Lower lobe of right lung (tissue), 2 donors: ENCODE data around the gene NLRP3. TPM values are rescaled to one million over a fixed set of nuclear protein-coding genes. Genes with fewer than 3 reads are reported as not detected.
A peak's percentile ranks its signal among the peaks of the same experiment; 100 is the strongest.

Source experiments
- ATAC-seq, 2 donors: fragments of 200-7000 bp; cut with Tn5 transposase; one replicate each; pipeline ENCODE4 v1.9.1; 2020 to 2022; ENCODE audit warnings: mild to moderate bottlenecking in 2 of 2, moderate library complexity in 2 of 2
- DNase-seq: peaks from one replicate; pipeline ENCODE4 v3.0.0-alpha.2; 2020
- H3K27ac ChIP-seq: fragments of 200-600 bp; one replicate; pipeline ENCODE4 v1.8.0; 2022
- H3K27me3 ChIP-seq: fragments of 200-600 bp; one replicate; pipeline ENCODE4 v1.8.0; 2022; ENCODE audit warnings: low read depth
- H3K36me3 ChIP-seq: fragments of 200-600 bp; one replicate; pipeline ENCODE4 v1.8.0; 2022; ENCODE audit warnings: mild to moderate bottlenecking
- H3K4me1 ChIP-seq: fragments of 200-600 bp; one replicate; pipeline ENCODE4 v1.8.0; 2022
- H3K4me3 ChIP-seq: fragments of 200-600 bp; one replicate; pipeline ENCODE4 v1.8.0; 2022; ENCODE audit warnings: mild to moderate bottlenecking
- H3K9me3 ChIP-seq: fragments of 200-600 bp; one replicate; pipeline ENCODE4 v1.8.0; 2022
- CTCF ChIP-seq: fragments of 200-600 bp; IDR thresholded peaks from one replicate; pipeline ENCODE4 v1.8.0; 2022; ENCODE audit warnings: antibody characterized with exemption, mild to moderate bottlenecking
- intact Hi-C: fragments of 100-400 bp; cut with DNase I; formaldehyde crosslinking; loops from one replicate; pipeline ENCODE4 v1.11.0; 2022
- total RNA-seq: library from RNA; stranded (reverse); fragmentation: NEBNext Ultra II Directional; extraction: Animal tissue kit (Norgen Biotek cat#: 25700); gene quantifications from one replicate; pipeline ENCODE4 v1.2.1, GENCODE V29; 2021
- donor health status: DM: no; HTN: yes; CAD: no; lungs with severe emphysema.

The NLRP3 gene
- total RNA-seq, 1 donor from 2014 or later = 3.5 TPM

- no peaks in the 10 kb centered on the region for H3K36me3 ChIP-seq
- ATAC-seq (peak; percentile 24 to 47), DNase-seq (no peak)
- peaks cover 4% of the 10 kb centered on the region for H3K27me3 ChIP-seq
- intact Hi-C loops = no loop called here
- no peaks in the 10 kb centered on the region for H3K4me1 ChIP-seq
- no peaks in the 10 kb centered on the region for H3K9me3 ChIP-seq
- no peak overlapping the region for H3K27ac ChIP-seq
- no peak overlapping the region for H3K4me3 ChIP-seq
- no peak for TF ChIP-seq CTCF
These were observed 14.5 kb upstream of the NLRP3 start for GRCh38 chr1:247401310-247402119.

GRCh38 chr1:247402120-247402675 is 13.8 kb upstream of the NLRP3 start:
- intact Hi-C loops = no loop called here
- no peak for TF ChIP-seq CTCF
- Histone ChIP-seq H3K4me3 (no peak overlapping the region), H3K9me3 (no peaks in the 10 kb centered on the region), H3K27ac (no peak overlapping the region), H3K27me3 (peaks cover 4% of the 10 kb centered on the region), H3K36me3 (no peaks in the 10 kb centered on the region), H3K4me1 (no peaks in the 10 kb centered on the region)
- DNase-seq (peak; percentile 62), ATAC-seq (peak; percentile 45 to 69)

- Histone ChIP-seq H3K4me3 (no peak overlapping the region), H3K4me1 (no peaks in the 10 kb centered on the region), H3K27ac (no peak overlapping the region), H3K27me3 (no peaks in the 10 kb centered on the region), H3K9me3 (no peaks in the 10 kb centered on the region), H3K36me3 (no peaks in the 10 kb centered on the region)
- no peak for DNase-seq
- no peak for TF ChIP-seq CTCF
- intact Hi-C loops = no loop called here
- ATAC-seq = no peak
These were observed 9.8 kb upstream of the NLRP3 start for GRCh38 chr1:247406014-247406656.

- Histone ChIP-seq H3K36me3 (no peaks in the 10 kb centered on the region), H3K27ac (peak overlapping the region; percentile 70), H3K4me3 (no peak overlapping the region), H3K4me1 (no peaks in the 10 kb centered on the region), H3K9me3 (no peaks in the 10 kb centered on the region), H3K27me3 (no peaks in the 10 kb centered on the region)
- no peak for TF ChIP-seq CTCF
- intact Hi-C loops = no loop called here
- DNase-seq (peak; percentile 84), ATAC-seq (peak; percentile 82 to 89)
These were observed 8.8 kb upstream of the NLRP3 start for GRCh38 chr1:247407180-247407616.

GRCh38 chr1:247408100-247408499 is 7.9 kb upstream of the NLRP3 start:
- intact Hi-C loops = no loop called here
- no peak for TF ChIP-seq CTCF
- ATAC-seq (peak; percentile 50 to 59), DNase-seq (no peak)
- no peaks in the 10 kb centered on the region for H3K36me3 ChIP-seq
- H3K27ac ChIP-seq = no peak overlapping the region
- no peak overlapping the region for H3K4me3 ChIP-seq
- H3K27me3 ChIP-seq = no peaks in the 10 kb centered on the region
- H3K4me1 ChIP-seq = no peaks in the 10 kb centered on the region
- H3K9me3 ChIP-seq = no peaks in the 10 kb centered on the region
